Ovary (tissue), 3 donors: Measurements from ENCODE around the gene UBE2D3.

Experiments
- EP300 ChIP-seq: sonication (generic); formaldehyde crosslinking; IDR thresholded peaks from one replicate; pipeline ENCODE4 v1.6.1; 2017; ENCODE audit warnings: antibody characterized with exemption
- POLR2A ChIP-seq: fragments of 450-650 bp; IDR thresholded peaks from one replicate; pipeline ENCODE4 v1.6.1; 2017; ENCODE audit warnings: antibody characterized with exemption, mild to moderate bottlenecking, moderate library complexity
- TF ChIP-seq, protein P1 (sequence below), 3 donors: fragments of 450-650 bp in 2 of 3; fragments of 200-600 bp in 1 of 3; IDR thresholded peaks; one replicate each; pipeline versions ENCODE4 v1.5.1 to v1.8.0; 2016 to 2022; ENCODE audit warnings: antibody characterized with exemption in 3 of 3, mild to moderate bottlenecking in 1 of 3
- donor health status: DM: no; HTN: no; CAD: no.

DNA sequence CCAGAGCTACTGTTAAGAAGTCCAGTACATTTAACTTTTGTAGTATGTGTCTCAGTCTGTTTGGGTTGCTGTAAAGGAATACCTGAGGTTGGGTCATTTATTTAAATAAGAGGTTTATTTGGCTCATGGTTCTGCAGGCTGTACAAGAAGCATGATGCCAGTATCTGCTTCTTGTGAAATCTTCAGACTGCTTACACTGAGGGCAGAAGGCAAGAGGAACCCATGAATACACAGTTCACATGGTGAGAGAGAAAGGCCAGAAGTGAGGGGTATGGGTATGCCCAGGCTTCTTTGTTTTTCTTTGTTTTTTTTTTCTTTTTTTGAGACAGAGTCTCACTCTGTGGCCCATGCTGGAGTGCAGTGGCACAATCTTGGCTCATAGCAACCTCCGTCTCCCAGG is 35.4 kb upstream of the UBE2D3 start:
- TF ChIP-seq EP300 = no peak
- TF ChIP-seq, protein P1, sequence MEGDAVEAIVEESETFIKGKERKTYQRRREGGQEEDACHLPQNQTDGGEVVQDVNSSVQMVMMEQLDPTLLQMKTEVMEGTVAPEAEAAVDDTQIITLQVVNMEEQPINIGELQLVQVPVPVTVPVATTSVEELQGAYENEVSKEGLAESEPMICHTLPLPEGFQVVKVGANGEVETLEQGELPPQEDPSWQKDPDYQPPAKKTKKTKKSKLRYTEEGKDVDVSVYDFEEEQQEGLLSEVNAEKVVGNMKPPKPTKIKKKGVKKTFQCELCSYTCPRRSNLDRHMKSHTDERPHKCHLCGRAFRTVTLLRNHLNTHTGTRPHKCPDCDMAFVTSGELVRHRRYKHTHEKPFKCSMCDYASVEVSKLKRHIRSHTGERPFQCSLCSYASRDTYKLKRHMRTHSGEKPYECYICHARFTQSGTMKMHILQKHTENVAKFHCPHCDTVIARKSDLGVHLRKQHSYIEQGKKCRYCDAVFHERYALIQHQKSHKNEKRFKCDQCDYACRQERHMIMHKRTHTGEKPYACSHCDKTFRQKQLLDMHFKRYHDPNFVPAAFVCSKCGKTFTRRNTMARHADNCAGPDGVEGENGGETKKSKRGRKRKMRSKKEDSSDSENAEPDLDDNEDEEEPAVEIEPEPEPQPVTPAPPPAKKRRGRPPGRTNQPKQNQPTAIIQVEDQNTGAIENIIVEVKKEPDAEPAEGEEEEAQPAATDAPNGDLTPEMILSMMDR (IDR thresholded peaks at IDR 0.05) = no peak
- TF ChIP-seq POLR2A = no peak
